Activated CD8-positive, alpha-beta memory T cell treated with anti-CD3 and anti-CD28 coated beads for 36 hours (primary cell): ENCODE results near the gene ARHGEF6. TPM values are rescaled to one million over a fixed set of nuclear protein-coding genes. Genes with fewer than 3 reads are reported as not detected.

ENCODE experiments used
- CTCF ChIA-PET: fragments of 350-600 bp; sonication (Branson Sonifier 250); formaldehyde crosslinking; loops from one replicate; lab custom pipeline; 2021; ENCODE audit warnings: antibody characterized with exemption; lab: Charles Lee
- POLR2A ChIA-PET: fragments of 350-600 bp; sonication (Branson Sonifier 250); formaldehyde crosslinking; loops from one replicate; lab custom pipeline; 2021; ENCODE audit warnings: antibody characterized with exemption; lab: Charles Lee
- total RNA-seq, 2 experiments: library from RNA; stranded (reverse); gene quantifications; one replicate each; pipeline ENCODE4 v1.2.3, GENCODE V29; 2021

ARHGEF6 gene
- total RNA-seq, 2 experiments from 2014 or later = 30.9 to 31.4 TPM

- ChIA-PET POLR2A (no interaction called here), CTCF (no interaction called here)
Observed at GRCh38 chrX:136666088-136666487, 114.6 kb downstream of the ARHGEF6 start.

- POLR2A ChIA-PET = no interaction called here
- CTCF ChIA-PET = no interaction called here
Observed at GRCh38 chrX:136665258-136665900, 115.4 kb downstream of the ARHGEF6 start.

- CTCF ChIA-PET = interaction anchor here (0.5 kb wide), 1 partner anchor 275 kb away, joined by 3 read pairs; no protein-coding TSS in a partner anchor
- POLR2A ChIA-PET = no interaction called here
Observed at GRCh38 chrX:136662976-136663375, 117.8 kb downstream of the ARHGEF6 start.

GRCh38 chrX:136662104-136662503, 118.6 kb downstream of the ARHGEF6 start:
- ChIA-PET CTCF (no interaction called here), POLR2A (no interaction called here)

GRCh38 chrX:136660896-136661295, 119.8 kb downstream of the ARHGEF6 start:
- CTCF ChIA-PET = no interaction called here
- POLR2A ChIA-PET = no interaction called here

GRCh38 chrX:136659174-136659573, 121.6 kb downstream of the ARHGEF6 start:
- CTCF ChIA-PET = no interaction called here
- POLR2A ChIA-PET = interaction anchor here (0.5 to 0.6 kb wide), 2 partner anchors 71 to 83 kb away, joined by 3 to 5 read pairs; no protein-coding TSS in a partner anchor

GRCh38 chrX:136658151-136658550, 122.6 kb downstream of the ARHGEF6 start:
- ChIA-PET CTCF (no interaction called here), POLR2A (no interaction called here)

GRCh38 chrX:136656361-136656964, 124.3 kb downstream of the ARHGEF6 start:
- ChIA-PET CTCF (no interaction called here), POLR2A (no interaction called here)

- CTCF ChIA-PET = no interaction called here
- POLR2A ChIA-PET = no interaction called here
Observed at GRCh38 chrX:136652822-136653723, 127.7 kb downstream of the ARHGEF6 start.

- POLR2A ChIA-PET = interaction anchor here (0.6 to 0.7 kb wide), 2 partner anchors 11 to 68 kb away, joined by 3 to 4 read pairs; no protein-coding TSS in a partner anchor
Observed at GRCh38 chrX:136650811-136651210, 129.9 kb downstream of the ARHGEF6 start.

GRCh38 chrX:136647677-136648360, 132.9 kb downstream of the ARHGEF6 start, which contains the start of gene CD40LG:
Gene CD40LG (plus strand): TSS chrX:136648158. CDS start chrX:136648249, 91 bp downstream.
- ChIA-PET POLR2A (no interaction called here), CTCF (no interaction called here)

More at GRCh38 chrX:136650811-136651210, 129.9 kb downstream of the ARHGEF6 start:
- CTCF ChIA-PET = no interaction called here

GRCh38 chrX:136646602-136647239, 134.0 kb downstream of the ARHGEF6 start:
- ChIA-PET POLR2A (interaction anchor here (0.7 kb wide), 1 partner anchor 153 kb away, joined by 3 read pairs; no protein-coding TSS in a partner anchor), CTCF (no interaction called here)

- POLR2A ChIA-PET = no interaction called here
- CTCF ChIA-PET = interaction anchor here (0.5 kb wide), 1 partner anchor 116 kb away, joined by 5 read pairs; no protein-coding TSS in a partner anchor
Observed at GRCh38 chrX:136643243-136643642, 137.5 kb downstream of the ARHGEF6 start.

- ChIA-PET POLR2A (interaction anchor here (0.5 kb wide), 1 partner anchor 11 kb away, joined by 3 read pairs; no protein-coding TSS in a partner anchor), CTCF (interaction anchor here (0.6 to 1.2 kb wide), 2 partner anchors 13 to 20 kb away, joined by 3 to 7 read pairs; no protein-coding TSS in a partner anchor)
Observed at GRCh38 chrX:136639506-136640176, 141.1 kb downstream of the ARHGEF6 start.

GRCh38 chrX:136636121-136636520, 144.6 kb downstream of the ARHGEF6 start:
- CTCF ChIA-PET = interaction anchor here (2.1 kb wide), 1 partner anchor 51 kb away, joined by 8 read pairs; no protein-coding TSS in a partner anchor

GRCh38 chrX:136635235-136635634, 145.5 kb downstream of the ARHGEF6 start:
- POLR2A ChIA-PET = interaction anchor here (0.8 to 0.9 kb wide), 2 partner anchors 8 to 138 kb away, joined by 3 read pairs; no protein-coding TSS in a partner anchor

More at GRCh38 chrX:136636121-136636520, 144.6 kb downstream of the ARHGEF6 start:
- POLR2A ChIA-PET = interaction anchor here (0.9 kb wide), 1 partner anchor 9 kb away, joined by 3 read pairs; no protein-coding TSS in a partner anchor

GRCh38 chrX:136630881-136631280, 149.9 kb downstream of the ARHGEF6 start:
- ChIA-PET CTCF (no interaction called here), POLR2A (no interaction called here)

More at GRCh38 chrX:136635235-136635634, 145.5 kb downstream of the ARHGEF6 start:
- CTCF ChIA-PET = interaction anchor here (2.1 kb wide), 1 partner anchor 50 kb away, joined by 8 read pairs; no protein-coding TSS in a partner anchor
